Uterus (tissue), 4 donors: ENCODE data around the gene PKDREJ. TPM values are rescaled to one million over a fixed set of nuclear protein-coding genes. Genes with fewer than 3 reads are reported as not detected.

ENCODE experiments used
- DNase-seq, 2 donors: peaks; one replicate each; pipeline ENCODE4 v3.0.0-alpha.2; 2019 to 2020
- H3K27ac ChIP-seq, 2 donors: fragments of 200-600 bp; sonication (generic); 1 replicate in 1 of 2; 2 replicates in 1 of 2; pipeline ENCODE4 v1.5.1; 2016 to 2018
- H3K27me3 ChIP-seq, 2 donors: fragments of 200-600 bp; sonication (generic); one replicate each; pipeline ENCODE4 v1.5.1; 2018 to 2019; ENCODE audit warnings: control low read depth in 1 of 2
- H3K36me3 ChIP-seq, 2 donors: fragments of 200-600 bp; sonication (generic); one replicate each; pipeline ENCODE4 v1.5.1; 2019; ENCODE audit warnings: control low read depth in 1 of 2
- H3K4me1 ChIP-seq, 2 donors: fragments of 200-600 bp; sonication (generic); one replicate each; pipeline ENCODE4 v1.5.1; 2018 to 2019; ENCODE audit warnings: control low read depth in 1 of 2
- H3K4me3 ChIP-seq, 2 donors: fragments of 200-600 bp; sonication (generic); 1 replicate in 1 of 2; 2 replicates in 1 of 2; pipeline ENCODE4 v1.5.1; 2018 to 2019; ENCODE audit warnings: mild to moderate bottlenecking in 1 of 2
- H3K9me3 ChIP-seq, 2 donors: fragments of 200-600 bp; sonication (generic); one replicate each; pipeline ENCODE4 v1.5.1; 2019; ENCODE audit warnings: control low read depth in 1 of 2
- POLR2A ChIP-seq, 2 donors: fragments of 450-650 bp; IDR thresholded peaks; one replicate each; pipeline ENCODE4 v1.6.1; 2016; ENCODE audit warnings: antibody characterized with exemption in 2 of 2, mild to moderate bottlenecking in 1 of 2, moderate library complexity in 1 of 2
- intact Hi-C: fragments of 100-400 bp; cut with DNase I; formaldehyde crosslinking; loops from one replicate; pipeline ENCODE4 v1.15.1; 2023; ENCODE audit warnings: low total_unique reads
- total RNA-seq, 4 donors: library from RNA; depleted of rRNA in 3 of 4; stranded (reverse); fragments of >200 nt in 3 of 4; gene quantifications; one replicate each; pipeline versions ENCODE4 v1.1.0 to v1.2.4, GENCODE V29; 2014 to 2023
- TF ChIP-seq, protein P1 (sequence below), 4 experiments: fragments of 200-600 bp in 2 of 4; fragments of 450-650 bp in 2 of 4; sonication (generic) in 2 of 4; IDR thresholded peaks; one replicate each; pipeline ENCODE4 v1.5.1; 2016 to 2019; ENCODE audit warnings: antibody characterized with exemption in 4 of 4, mild to moderate bottlenecking in 2 of 4, moderate library complexity in 1 of 4
- donor health status: DM: yes; HTN: yes; CAD: no.

Gene PKDREJ
- total RNA-seq, 4 donors from 2014 or later, result 0.06 to 0.14 TPM; not detected in 2

GRCh38 chr22:46220921-46221320 is 42.2 kb downstream of the PKDREJ start:
- no peak overlapping the region for H3K27ac ChIP-seq
- no peaks in the 10 kb centered on the region for H3K9me3 ChIP-seq
- TF ChIP-seq, protein P1, sequence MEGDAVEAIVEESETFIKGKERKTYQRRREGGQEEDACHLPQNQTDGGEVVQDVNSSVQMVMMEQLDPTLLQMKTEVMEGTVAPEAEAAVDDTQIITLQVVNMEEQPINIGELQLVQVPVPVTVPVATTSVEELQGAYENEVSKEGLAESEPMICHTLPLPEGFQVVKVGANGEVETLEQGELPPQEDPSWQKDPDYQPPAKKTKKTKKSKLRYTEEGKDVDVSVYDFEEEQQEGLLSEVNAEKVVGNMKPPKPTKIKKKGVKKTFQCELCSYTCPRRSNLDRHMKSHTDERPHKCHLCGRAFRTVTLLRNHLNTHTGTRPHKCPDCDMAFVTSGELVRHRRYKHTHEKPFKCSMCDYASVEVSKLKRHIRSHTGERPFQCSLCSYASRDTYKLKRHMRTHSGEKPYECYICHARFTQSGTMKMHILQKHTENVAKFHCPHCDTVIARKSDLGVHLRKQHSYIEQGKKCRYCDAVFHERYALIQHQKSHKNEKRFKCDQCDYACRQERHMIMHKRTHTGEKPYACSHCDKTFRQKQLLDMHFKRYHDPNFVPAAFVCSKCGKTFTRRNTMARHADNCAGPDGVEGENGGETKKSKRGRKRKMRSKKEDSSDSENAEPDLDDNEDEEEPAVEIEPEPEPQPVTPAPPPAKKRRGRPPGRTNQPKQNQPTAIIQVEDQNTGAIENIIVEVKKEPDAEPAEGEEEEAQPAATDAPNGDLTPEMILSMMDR (IDR thresholded peaks at IDR 0.05), result no peak
- TF ChIP-seq POLR2A (IDR thresholded peaks at IDR 0.05), result no peak
- intact Hi-C loops, result no loop called here
- no peak overlapping the region for H3K4me3 ChIP-seq
- H3K36me3 ChIP-seq, result no peaks in the 10 kb centered on the region
- no peak for DNase-seq
- no peaks in the 10 kb centered on the region for H3K27me3 ChIP-seq
- H3K4me1 ChIP-seq, result no peaks in the 10 kb centered on the region

- TF ChIP-seq, protein P1 (IDR thresholded peaks at IDR 0.05), result no peak
- TF ChIP-seq POLR2A (IDR thresholded peaks at IDR 0.05), result no peak
- no peaks in the 10 kb centered on the region for H3K36me3 ChIP-seq
These were observed 43.5 kb downstream of the PKDREJ start for GRCh38 chr22:46219636-46220035.

DNA sequence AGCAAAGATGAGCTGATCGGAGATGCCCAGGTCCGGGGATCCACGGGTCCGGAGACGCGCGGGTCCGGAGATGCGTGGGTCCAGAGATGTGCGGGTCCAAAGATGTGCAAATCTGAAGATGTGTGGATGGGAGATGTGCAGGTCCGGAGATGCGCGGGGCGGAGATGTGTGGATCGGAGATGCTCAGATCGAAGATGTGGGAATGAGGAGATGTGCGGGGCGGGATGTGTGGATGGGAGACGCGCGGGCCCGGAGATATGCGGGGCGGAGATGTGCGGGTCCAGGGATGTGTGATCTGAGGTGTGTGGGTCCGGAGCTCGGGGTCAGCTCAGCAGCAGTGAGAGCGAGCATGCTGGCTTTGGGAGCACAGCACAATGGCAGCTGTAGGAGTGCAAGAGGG is 48.5 kb downstream of the PKDREJ start:
- Histone ChIP-seq H3K27me3 (no peaks in the 10 kb centered on the region), H3K27ac (no peak overlapping the region), H3K4me1 (no peaks in the 10 kb centered on the region), H3K36me3 (no peaks in the 10 kb centered on the region), H3K4me3 (no peak overlapping the region), H3K9me3 (no peaks in the 10 kb centered on the region)
- TF ChIP-seq, protein P1 (IDR thresholded peaks at IDR 0.05), result no peak
- no peak for TF ChIP-seq POLR2A (IDR thresholded peaks at IDR 0.05)
- DNase-seq, result no peak
- intact Hi-C loops, result no loop called here

More at GRCh38 chr22:46219636-46220035, 43.5 kb downstream of the PKDREJ start:
- Histone ChIP-seq H3K4me1 (no peaks in the 10 kb centered on the region), H3K4me3 (no peak overlapping the region), H3K27ac (no peak overlapping the region), H3K27me3 (no peaks in the 10 kb centered on the region), H3K9me3 (no peaks in the 10 kb centered on the region)
- intact Hi-C loops, result no loop called here
- DNase-seq, result no peak

DNA sequence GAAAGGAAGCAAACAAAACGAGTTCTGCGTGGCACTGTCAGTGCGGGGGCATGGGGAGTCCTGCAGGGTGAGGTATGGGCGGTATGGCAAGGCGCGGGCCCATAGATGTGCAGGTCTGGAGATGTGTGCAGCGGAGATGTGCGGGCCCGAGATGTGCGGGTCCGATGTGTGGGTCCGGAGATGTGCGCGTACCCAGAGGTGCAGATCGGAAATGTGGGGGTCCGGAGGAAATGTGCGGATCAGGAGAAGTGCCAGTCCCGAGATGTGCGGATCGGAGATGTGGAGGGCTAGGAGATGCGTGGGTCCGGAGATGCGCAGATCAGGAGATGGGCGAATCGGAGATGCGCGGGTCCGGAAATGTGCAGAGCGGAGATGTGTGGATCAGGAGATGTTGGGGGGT is 49.0 kb downstream of the PKDREJ start:
- intact Hi-C loops, result no loop called here
- H3K36me3 ChIP-seq, result no peaks in the 10 kb centered on the region
- TF ChIP-seq, protein P1 (IDR thresholded peaks at IDR 0.05), result no peak
- no peak for TF ChIP-seq POLR2A (IDR thresholded peaks at IDR 0.05)

DNA sequence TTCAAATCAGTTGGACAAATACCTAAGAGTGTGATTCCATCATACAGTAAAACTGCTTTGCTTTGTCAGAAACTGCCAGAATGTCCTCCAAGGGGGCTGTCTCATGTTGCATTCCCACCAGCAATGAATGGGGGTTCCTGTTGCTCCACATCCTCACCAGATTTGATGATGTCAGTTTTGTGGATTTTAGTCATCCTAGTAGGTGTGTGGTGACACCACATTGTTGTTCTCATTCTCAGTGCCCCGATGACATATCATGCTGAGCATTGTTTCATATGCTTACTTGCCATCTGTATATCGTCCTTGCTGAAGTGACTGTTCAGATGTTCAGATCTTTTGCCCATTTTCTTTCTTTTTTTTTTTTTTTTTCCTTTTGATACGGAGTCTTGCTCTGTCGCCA is 50.1 kb downstream of the PKDREJ start:
- no peaks in the 10 kb centered on the region for H3K4me1 ChIP-seq
- no peaks in the 10 kb centered on the region for H3K27me3 ChIP-seq
- H3K27ac ChIP-seq, result no peak overlapping the region
- no peak for DNase-seq
- intact Hi-C loops, result no loop called here
- H3K4me3 ChIP-seq, result no peak overlapping the region
- no peaks in the 10 kb centered on the region for H3K36me3 ChIP-seq
- TF ChIP-seq, protein P1 (IDR thresholded peaks at IDR 0.05), result no peak
- no peak for TF ChIP-seq POLR2A (IDR thresholded peaks at IDR 0.05)
- no peaks in the 10 kb centered on the region for H3K9me3 ChIP-seq

More for the DNA sequence above, 49.0 kb downstream of the PKDREJ start:
- no peak overlapping the region for H3K27ac ChIP-seq
- no peak overlapping the region for H3K4me3 ChIP-seq
- DNase-seq, result no peak
- H3K9me3 ChIP-seq, result no peaks in the 10 kb centered on the region
- no peaks in the 10 kb centered on the region for H3K27me3 ChIP-seq
- no peaks in the 10 kb centered on the region for H3K4me1 ChIP-seq
